RCC 7860 (cell line): ENCODE measurements around the gene GLUD1.
A peak's percentile ranks its signal among the peaks of the same experiment; 100 is the strongest.
"Not testable (repeated sequence)": the region's sequence is repeated elsewhere in the genome, so short reads cannot be mapped to it uniquely, and the experiment has no call there.

Source experiments
- DNase-seq: peaks from one replicate; pipeline ENCODE4 v3.0.0-alpha.2; 2015; ENCODE audit warnings: low spot score
- FAIRE-seq: peaks from 2 replicates; lab custom pipeline; 2012; peaks lifted over from hg19 to GRCh38; lab: Jason Lieb, UNC

Gene GLUD1

GRCh38 chr10:87092376-87092860 is 2.2 kb downstream of the GLUD1 start:
- no peak for DNase-seq
- no peak for FAIRE-seq

- FAIRE-seq (no peak), DNase-seq (no peak)
Measured at GRCh38 chr10:87090779-87091178, 3.9 kb downstream of the GLUD1 start.

- no peak for FAIRE-seq
- DNase-seq = no peak
Measured at GRCh38 chr10:87089746-87090145, 4.9 kb downstream of the GLUD1 start.

GRCh38 chr10:87085537-87085936 is 9.1 kb downstream of the GLUD1 start:
- DNase-seq = no peak
- FAIRE-seq = peak; percentile 21

- peak; percentile 81 for DNase-seq
Measured at GRCh38 chr10:87084291-87084782, 10.3 kb downstream of the GLUD1 start.

GRCh38 chr10:87083576-87084290 is 10.9 kb downstream of the GLUD1 start:
- DNase-seq = peak; percentile 38
- not testable (repeated sequence) for FAIRE-seq

More at GRCh38 chr10:87084291-87084782, 10.3 kb downstream of the GLUD1 start:
- FAIRE-seq = peak; percentile 92

GRCh38 chr10:87082219-87082618 is 12.4 kb downstream of the GLUD1 start:
- DNase-seq = peak; percentile 64
- FAIRE-seq = peak; percentile 91

- not testable (repeated sequence) for FAIRE-seq, DNase-seq
Measured at GRCh38 chr10:87081574-87081973, 13.1 kb downstream of the GLUD1 start.

GRCh38 chr10:87080621-87081020 is 14.0 kb downstream of the GLUD1 start:
- not testable (repeated sequence) for DNase-seq, FAIRE-seq

GRCh38 chr10:87079106-87079836 is 15.4 kb downstream of the GLUD1 start:
- DNase-seq = no peak
- FAIRE-seq = no peak

- FAIRE-seq = not testable (repeated sequence)
Measured at GRCh38 chr10:87076421-87076820, 18.2 kb downstream of the GLUD1 start.

GRCh38 chr10:87072449-87072848 is 22.2 kb downstream of the GLUD1 start:
- DNase-seq (no peak), FAIRE-seq (no peak)

More at GRCh38 chr10:87076421-87076820, 18.2 kb downstream of the GLUD1 start:
- not testable (repeated sequence) for DNase-seq

- FAIRE-seq (no peak), DNase-seq (no peak)
Measured at GRCh38 chr10:87068281-87068680, 26.4 kb downstream of the GLUD1 start.

- DNase-seq = no peak
- no peak for FAIRE-seq
Measured at GRCh38 chr10:87066865-87067264, 27.8 kb downstream of the GLUD1 start.

GRCh38 chr10:87066178-87066577 is 28.5 kb downstream of the GLUD1 start:
- DNase-seq = no peak
- no peak for FAIRE-seq

- FAIRE-seq (no peak), DNase-seq (no peak)
Measured at GRCh38 chr10:87064651-87065050, 30.0 kb downstream of the GLUD1 start.

GRCh38 chr10:87060280-87060928 is 34.2 kb downstream of the GLUD1 start:
- no peak for FAIRE-seq
- no peak for DNase-seq

GRCh38 chr10:87059401-87059800 is 35.2 kb downstream of the GLUD1 start:
- FAIRE-seq (no peak), DNase-seq (no peak)

- DNase-seq (no peak), FAIRE-seq (no peak)
Measured at GRCh38 chr10:87058171-87058570, 36.5 kb downstream of the GLUD1 start.

GRCh38 chr10:87054373-87055295 is 40.0 kb downstream of the GLUD1 start:
- no peak for DNase-seq
- no peak for FAIRE-seq
